Thyroid gland (tissue), 4 donors: Measurements from ENCODE around the gene TNFSF10. TPM values are rescaled to one million over a fixed set of nuclear protein-coding genes. Genes with fewer than 3 reads are reported as not detected.

Experiments used
- DNase-seq, 2 donors: peaks; one replicate each; pipeline ENCODE4 v3.0.0-alpha.2; 2019
- H3K27ac ChIP-seq, 3 donors: fragments of 200-600 bp; sonication (generic); 1 replicate in 2 of 3; 2 replicates in 1 of 3; pipeline ENCODE4 v1.5.1; 2016 to 2019; ENCODE audit warnings: mild to moderate bottlenecking in 1 of 3, moderate library complexity in 1 of 3
- H3K27me3 ChIP-seq: fragments of 200-600 bp; sonication (generic); one replicate; pipeline ENCODE4 v1.5.1; 2019
- H3K36me3 ChIP-seq, 2 donors: fragments of 200-600 bp; sonication (generic); one replicate each; pipeline ENCODE4 v1.5.1; 2016 to 2019
- H3K4me1 ChIP-seq, 2 donors: fragments of 200-600 bp; sonication (generic); one replicate each; pipeline ENCODE4 v1.5.1; 2017 to 2019
- H3K4me3 ChIP-seq, 3 donors: fragments of 200-600 bp; sonication (generic); replicated peaks in 1 of 3; 1 replicate in 2 of 3; 2 replicates in 1 of 3; pipeline ENCODE4 v1.5.1; 2016; ENCODE audit warnings: mild to moderate bottlenecking in 1 of 3
- H3K9me3 ChIP-seq: fragments of 200-600 bp; sonication (generic); one replicate; pipeline ENCODE4 v1.5.1; 2017
- POLR2A ChIP-seq, 2 donors: fragments of 450-650 bp; IDR thresholded peaks; one replicate each; pipeline ENCODE4 v1.6.1; 2017; ENCODE audit warnings: antibody characterized with exemption in 2 of 2, mild to moderate bottlenecking in 2 of 2, moderate library complexity in 1 of 2
- WGBS, 2 donors: methylation state at CpG; one replicate each; pipeline ENCODE4 v1.1.5; 2017; 5-methylcytosine and 5-hydroxymethylcytosine counted together
- intact Hi-C: fragments of 100-400 bp; cut with DNase I; formaldehyde crosslinking; loops from one replicate; pipeline ENCODE4 v1.15.1; 2023
- total RNA-seq, 4 donors: library from RNA; depleted of rRNA; stranded (reverse); fragments of >200 nt; gene quantifications; one replicate each; pipeline ENCODE4 v1.2.3, GENCODE V29; 2016
- TF ChIP-seq, protein P1 (sequence below), 6 experiments: fragments of 200-600 bp in 3 of 6; fragments of 450-650 bp in 3 of 6; sonication (generic) in 3 of 6; IDR thresholded peaks; one replicate each; pipeline ENCODE4 v1.5.1; 2016 to 2019; ENCODE audit warnings: antibody characterized with exemption in 6 of 6, mild to moderate bottlenecking in 2 of 6, inconsistent platforms in 1 of 6, moderate library complexity in 1 of 6

Gene TNFSF10
- total RNA-seq, 4 donors from 2014 or later, result 24.4 to 178 (median 61.7) TPM

DNA sequence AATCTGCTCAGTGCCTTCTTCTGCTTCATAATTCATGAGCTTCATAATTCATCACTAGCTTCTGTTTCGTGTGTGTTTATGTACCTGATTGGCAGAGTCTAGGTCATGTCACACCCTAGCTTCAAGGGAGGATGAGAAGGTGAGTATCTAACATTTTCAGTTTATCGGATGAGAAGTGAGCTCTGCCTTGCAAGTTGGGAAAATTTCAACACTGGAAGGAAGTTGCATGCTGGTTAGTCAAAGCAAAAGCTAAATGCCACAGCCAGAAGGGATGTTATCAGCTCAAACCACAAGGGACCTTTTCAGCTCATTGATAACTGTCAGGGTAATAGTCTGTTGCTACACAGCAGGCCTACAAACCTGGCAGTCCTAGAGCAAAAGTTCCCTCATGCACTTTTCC is 7.3 kb upstream of the TNFSF10 start:
- H3K27me3 ChIP-seq, result no peaks in the 10 kb centered on the region
- no peaks in the 10 kb centered on the region for H3K9me3 ChIP-seq
- 67 to 82% methylated on average over 2 of the region's 2 CpGs for WGBS, 2 donors
- TF ChIP-seq POLR2A (IDR thresholded peaks at IDR 0.05), result no peak
- TF ChIP-seq, protein P1, sequence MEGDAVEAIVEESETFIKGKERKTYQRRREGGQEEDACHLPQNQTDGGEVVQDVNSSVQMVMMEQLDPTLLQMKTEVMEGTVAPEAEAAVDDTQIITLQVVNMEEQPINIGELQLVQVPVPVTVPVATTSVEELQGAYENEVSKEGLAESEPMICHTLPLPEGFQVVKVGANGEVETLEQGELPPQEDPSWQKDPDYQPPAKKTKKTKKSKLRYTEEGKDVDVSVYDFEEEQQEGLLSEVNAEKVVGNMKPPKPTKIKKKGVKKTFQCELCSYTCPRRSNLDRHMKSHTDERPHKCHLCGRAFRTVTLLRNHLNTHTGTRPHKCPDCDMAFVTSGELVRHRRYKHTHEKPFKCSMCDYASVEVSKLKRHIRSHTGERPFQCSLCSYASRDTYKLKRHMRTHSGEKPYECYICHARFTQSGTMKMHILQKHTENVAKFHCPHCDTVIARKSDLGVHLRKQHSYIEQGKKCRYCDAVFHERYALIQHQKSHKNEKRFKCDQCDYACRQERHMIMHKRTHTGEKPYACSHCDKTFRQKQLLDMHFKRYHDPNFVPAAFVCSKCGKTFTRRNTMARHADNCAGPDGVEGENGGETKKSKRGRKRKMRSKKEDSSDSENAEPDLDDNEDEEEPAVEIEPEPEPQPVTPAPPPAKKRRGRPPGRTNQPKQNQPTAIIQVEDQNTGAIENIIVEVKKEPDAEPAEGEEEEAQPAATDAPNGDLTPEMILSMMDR (IDR thresholded peaks at IDR 0.05), result no peak
- H3K4me1 ChIP-seq, result no peaks in the 10 kb centered on the region
- no peak for DNase-seq
- intact Hi-C loops, result no loop called here
- H3K27ac ChIP-seq, result no peak overlapping the region
- no peak overlapping the region for H3K4me3 ChIP-seq
- H3K36me3 ChIP-seq, result no peaks in the 10 kb centered on the region

DNA sequence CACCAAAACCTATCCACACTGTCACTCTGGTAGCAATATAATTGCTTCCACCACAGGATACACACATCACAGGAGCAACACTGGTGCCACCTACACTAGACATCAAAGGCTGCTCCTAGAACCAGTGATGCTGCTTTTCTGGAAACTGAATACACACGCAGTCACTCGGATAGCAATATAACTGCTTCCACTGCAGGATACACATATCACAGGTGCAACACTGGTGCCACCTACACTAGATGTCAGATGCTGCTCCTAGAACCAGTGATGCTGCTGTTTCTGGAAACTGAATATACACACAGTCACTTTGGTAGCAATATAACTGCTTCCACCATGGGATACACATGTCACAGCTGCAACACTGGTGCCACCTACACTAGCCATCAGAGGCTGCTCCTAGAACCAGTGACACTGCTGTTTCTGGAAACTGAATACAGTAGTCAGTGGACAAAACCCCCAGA is 6.9 kb upstream of the TNFSF10 start:
- intact Hi-C loops, result no loop called here
- no peak for DNase-seq
- Histone ChIP-seq H3K27ac (no peak overlapping the region), H3K4me1 (no peaks in the 10 kb centered on the region), H3K36me3 (no peaks in the 10 kb centered on the region), H3K4me3 (no peak overlapping the region), H3K27me3 (no peaks in the 10 kb centered on the region), H3K9me3 (no peaks in the 10 kb centered on the region)
- no peak for TF ChIP-seq POLR2A (IDR thresholded peaks at IDR 0.05)
- TF ChIP-seq, protein P1 (IDR thresholded peaks at IDR 0.05), result no peak
- WGBS, 2 donors, result 79 to 90% methylated on average over 2 of the region's 2 CpGs

DNA sequence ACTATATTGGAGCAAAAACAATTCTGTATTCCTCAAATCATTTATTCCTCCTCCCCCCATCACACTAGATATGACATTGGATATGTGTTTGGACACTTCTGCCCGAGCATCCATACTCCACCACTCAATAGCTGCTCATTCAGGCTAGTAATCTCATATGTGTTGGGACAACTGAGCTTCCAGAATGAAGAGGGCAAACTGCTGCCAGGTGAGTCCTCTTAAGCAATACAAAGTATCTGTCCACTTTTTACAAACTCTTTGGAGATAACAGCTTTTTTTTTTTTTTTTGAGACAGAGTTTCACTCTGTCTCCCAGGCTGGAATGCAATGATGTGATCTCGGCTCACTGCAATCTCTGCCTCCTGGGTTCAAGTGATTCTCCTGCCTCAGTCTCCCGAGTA is 5.4 kb upstream of the TNFSF10 start:
- no peak overlapping the region for H3K4me3 ChIP-seq
- peaks cover 2 to 3% of the 10 kb centered on the region in 2 donors for H3K4me1 ChIP-seq
- intact Hi-C loops, result no loop called here
- DNase-seq, result no peak
- H3K27ac ChIP-seq, result no peak overlapping the region
- no peaks in the 10 kb centered on the region for H3K36me3 ChIP-seq
- TF ChIP-seq, protein P1 (IDR thresholded peaks at IDR 0.05), result no peak
- no peak for TF ChIP-seq POLR2A (IDR thresholded peaks at IDR 0.05)
- 91 to 99% methylated on average over 3 of the region's 3 CpGs for WGBS, 2 donors
- no peaks in the 10 kb centered on the region for H3K27me3 ChIP-seq
- no peaks in the 10 kb centered on the region for H3K9me3 ChIP-seq

DNA sequence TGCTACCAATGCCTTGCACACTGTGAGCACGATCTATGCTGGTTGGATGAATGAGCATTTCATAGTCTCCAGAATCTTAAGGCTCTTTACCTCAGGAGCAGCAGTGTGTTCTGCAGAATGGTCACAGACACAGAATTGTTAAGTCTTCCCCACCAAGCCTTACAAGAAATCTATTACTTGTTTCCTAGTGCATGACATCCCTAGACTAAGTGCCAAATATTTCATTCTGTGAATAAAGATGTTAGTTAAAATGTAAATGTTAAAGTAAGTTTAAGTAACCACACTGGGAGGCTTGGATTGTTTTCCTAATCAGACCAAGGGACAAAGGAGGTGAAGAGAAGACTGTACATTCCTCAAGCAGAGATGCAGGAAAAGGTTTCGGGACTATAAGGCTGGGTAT is 4.1 kb upstream of the TNFSF10 start:
- Histone ChIP-seq H3K4me3 (no peak overlapping the region), H3K27ac (no peak overlapping the region), H3K27me3 (no peaks in the 10 kb centered on the region), H3K9me3 (no peaks in the 10 kb centered on the region), H3K4me1 (peaks cover 5 to 8% of the 10 kb centered on the region in 2 donors), H3K36me3 (no peaks in the 10 kb centered on the region)
- intact Hi-C loops, result no loop called here
- TF ChIP-seq POLR2A (IDR thresholded peaks at IDR 0.05), result no peak
- TF ChIP-seq, protein P1 (IDR thresholded peaks at IDR 0.05), result no peak
- DNase-seq, result no peak
- 81 to 85% methylated on average over 2 of the region's 2 CpGs for WGBS, 2 donors

DNA sequence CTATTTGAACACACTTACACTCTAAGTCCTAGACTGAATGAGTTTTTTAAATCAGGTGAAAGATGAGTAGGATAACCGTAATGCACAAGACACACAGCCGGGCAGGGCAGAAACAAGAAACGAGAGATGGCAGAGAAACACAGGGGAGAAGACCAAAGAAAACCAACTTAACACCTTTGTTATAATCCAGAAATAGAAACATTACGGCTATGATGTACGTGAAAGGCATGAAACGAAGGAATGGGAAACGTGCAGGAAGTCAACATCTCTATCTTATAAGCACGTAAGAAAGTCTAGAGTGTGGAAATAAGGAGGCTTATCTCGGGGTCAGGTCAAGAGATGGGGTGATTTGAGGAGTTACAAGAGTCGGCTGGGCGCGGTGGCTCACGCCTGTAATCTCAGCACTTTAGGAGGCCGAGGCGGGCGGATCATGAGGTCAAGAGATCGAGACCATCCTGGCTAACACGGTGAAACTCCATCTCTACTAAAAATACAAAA is 1.9 kb upstream of the TNFSF10 start:
- 95% methylated on average over 18 of the region's 18 CpGs for WGBS, 2 donors
- Histone ChIP-seq H3K4me1 (peaks cover 5 to 8% of the 10 kb centered on the region in 2 donors), H3K27me3 (no peaks in the 10 kb centered on the region), H3K36me3 (no peaks in the 10 kb centered on the region), H3K4me3 (no peak overlapping the region), H3K9me3 (no peaks in the 10 kb centered on the region), H3K27ac (no peak overlapping the region)
- intact Hi-C loops, result no loop called here
- no peak for DNase-seq
- TF ChIP-seq, protein P1 (IDR thresholded peaks at IDR 0.05), result no peak
- TF ChIP-seq POLR2A (IDR thresholded peaks at IDR 0.05), result no peak
